HepG2 (cell line): ENCODE data around the gene BAIAP2L2. TPM values are rescaled to one million over a fixed set of nuclear protein-coding genes. Genes with fewer than 3 reads are reported as not detected.

Experiments
- ARID4A ChIP-seq: sonication (generic); formaldehyde crosslinking; IDR thresholded peaks from 2 replicates; pipeline ENCODE4 v1.5.0; 2020; ENCODE audit warnings: mild to moderate bottlenecking, missing genetic modification reagents, borderline replicate concordance
- ATF2 ChIP-seq: sonication (generic); formaldehyde crosslinking; IDR thresholded peaks from 2 replicates; pipeline ENCODE4 v1.4.0; 2020; ENCODE audit warnings: missing genetic modification reagents
- GFI1 ChIP-seq: sonication (generic); formaldehyde crosslinking; IDR thresholded peaks from 2 replicates; pipeline ENCODE4 v1.5.0; 2020; ENCODE audit warnings: missing genetic modification reagents, mild to moderate bottlenecking, borderline replicate concordance
- HNRNPL ChIP-seq: fragments of 200-400 bp; formaldehyde crosslinking; IDR thresholded peaks from 2 replicates; pipeline ENCODE4 v1.6.1; 2017; ENCODE audit warnings: mild to moderate bottlenecking, low read depth, low read length
- RARA ChIP-seq: IDR thresholded peaks from 2 replicates; pipeline ENCODE4 v1.6.1; 2016; ENCODE audit warnings: missing genetic modification reagents, missing compliant biosample characterization
- ZBTB20 ChIP-seq: sonication (generic); formaldehyde crosslinking; IDR thresholded peaks from 2 replicates; pipeline ENCODE4 v1.8.1; 2023; ENCODE audit warnings: missing genetic modification reagents, low read depth, mild to moderate bottlenecking, borderline replicate concordance
- ZNF570 ChIP-seq: sonication (generic); formaldehyde crosslinking; IDR thresholded peaks from 2 replicates; pipeline ENCODE4 v1.4.0; 2020; ENCODE audit warnings: mild to moderate bottlenecking, missing genetic modification reagents, borderline replicate concordance
- ZNF713 ChIP-seq: sonication (generic); formaldehyde crosslinking; IDR thresholded peaks from 2 replicates; pipeline ENCODE4 v1.4.0; 2020; ENCODE audit warnings: mild to moderate bottlenecking, missing genetic modification reagents
- polyA plus RNA-seq, 8 experiments: library from polyadenylated mRNA; depleted of rRNA in 3 of 8; stranded (reverse) in 7 of 8; unstranded in 1 of 8; fragments of >200 nt; fragmentation: Illumina TruSeq in 4 of 8; extraction: Trizol in 4 of 8; gene quantifications; 2 replicates each; pipeline versions ENCODE4 v1.2.1 to v1.2.3, GENCODE V29; 2011 to 2016; ENCODE audit warnings: low read depth in 4 of 8, missing spikeins in 1 of 8, mixed read lengths in 1 of 8; ENCODE audit not compliant: insufficient read depth in 1 of 8
- total RNA-seq, 5 experiments: library from RNA; depleted of rRNA; stranded (reverse); fragments of >200 nt; fragmentation: Illumina TruSeq; extraction: Trizol; gene quantifications; 2 replicates each; pipeline ENCODE4 v1.2.3, GENCODE V29; 2016; ENCODE audit warnings: low read depth in 1 of 5
- TF ChIP-seq, protein P1 (sequence below): IDR thresholded peaks from 2 replicates; pipeline ENCODE4 v1.6.1; 2016
- TF ChIP-seq, protein P2 (sequence below): sonication (generic); formaldehyde crosslinking; IDR thresholded peaks from 2 replicates; pipeline ENCODE4 v1.5.0; 2020; ENCODE audit warnings: mild to moderate bottlenecking, missing genetic modification reagents

The BAIAP2L2 gene
- total and polyA plus RNA-seq, 2 of the 13 experiments (the other 11 are each of a cell fraction or from before 2014, with no cell fraction given): 4.4 to 7.5 TPM

- no peak for TF ChIP-seq ARID4A
- no peak for TF ChIP-seq GFI1
- TF ChIP-seq, protein P1, sequence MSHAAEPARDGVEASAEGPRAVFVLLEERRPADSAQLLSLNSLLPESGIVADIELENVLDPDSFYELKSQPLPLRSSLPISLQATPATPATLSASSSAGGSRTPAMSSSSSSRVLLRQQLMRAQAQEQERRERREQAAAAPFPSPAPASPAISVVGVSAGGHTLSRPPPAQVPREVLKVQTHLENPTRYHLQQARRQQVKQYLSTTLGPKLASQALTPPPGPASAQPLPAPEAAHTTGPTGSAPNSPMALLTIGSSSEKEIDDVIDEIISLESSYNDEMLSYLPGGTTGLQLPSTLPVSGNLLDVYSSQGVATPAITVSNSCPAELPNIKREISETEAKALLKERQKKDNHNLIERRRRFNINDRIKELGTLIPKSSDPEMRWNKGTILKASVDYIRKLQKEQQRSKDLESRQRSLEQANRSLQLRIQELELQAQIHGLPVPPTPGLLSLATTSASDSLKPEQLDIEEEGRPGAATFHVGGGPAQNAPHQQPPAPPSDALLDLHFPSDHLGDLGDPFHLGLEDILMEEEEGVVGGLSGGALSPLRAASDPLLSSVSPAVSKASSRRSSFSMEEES: no peak
- no peak for TF ChIP-seq ZBTB20 (CRISPR knock-in tag)
- TF ChIP-seq ATF2: no peak
- TF ChIP-seq RARA: no peak
- no peak for TF ChIP-seq ZNF570 (CRISPR knock-in tag)
- no peak for TF ChIP-seq HNRNPL
- no peak for TF ChIP-seq ZNF713 (CRISPR knock-in tag)
- TF ChIP-seq, protein P2, sequence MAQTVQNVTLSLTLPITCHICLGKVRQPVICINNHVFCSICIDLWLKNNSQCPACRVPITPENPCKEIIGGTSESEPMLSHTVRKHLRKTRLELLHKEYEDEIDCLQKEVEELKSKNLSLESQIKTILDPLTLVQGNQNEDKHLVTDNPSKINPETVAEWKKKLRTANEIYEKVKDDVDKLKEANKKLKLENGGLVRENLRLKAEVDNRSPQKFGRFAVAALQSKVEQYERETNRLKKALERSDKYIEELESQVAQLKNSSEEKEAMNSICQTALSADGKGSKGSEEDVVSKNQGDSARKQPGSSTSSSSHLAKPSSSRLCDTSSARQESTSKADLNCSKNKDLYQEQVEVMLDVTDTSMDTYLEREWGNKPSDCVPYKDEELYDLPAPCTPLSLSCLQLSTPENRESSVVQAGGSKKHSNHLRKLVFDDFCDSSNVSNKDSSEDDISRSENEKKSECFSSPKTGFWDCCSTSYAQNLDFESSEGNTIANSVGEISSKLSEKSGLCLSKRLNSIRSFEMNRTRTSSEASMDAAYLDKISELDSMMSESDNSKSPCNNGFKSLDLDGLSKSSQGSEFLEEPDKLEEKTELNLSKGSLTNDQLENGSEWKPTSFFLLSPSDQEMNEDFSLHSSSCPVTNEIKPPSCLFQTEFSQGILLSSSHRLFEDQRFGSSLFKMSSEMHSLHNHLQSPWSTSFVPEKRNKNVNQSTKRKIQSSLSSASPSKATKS: no peak
Measured at GRCh38 chr22:38097058-38097457, 13.4 kb downstream of the BAIAP2L2 start (continued).
